H9 (cell line): ENCODE measurements around the gene STARD9. TPM values are rescaled to one million over a fixed set of nuclear protein-coding genes. Genes with fewer than 3 reads are reported as not detected.

ENCODE experiments used
- DNase-seq: peaks from one replicate; pipeline ENCODE4 v3.0.0-alpha.2; 2017
- H2AFZ ChIP-seq: one replicate; pipeline ENCODE4 v1.6.1; 2013; ENCODE audit warnings: mild to moderate bottlenecking, low read length, control low read depth, moderate library complexity
- H2AK5ac ChIP-seq: 2 replicates; pipeline ENCODE4 v1.6.1; 2013; ENCODE audit warnings: low read length, control low read depth, mixed read lengths; ENCODE audit not compliant: insufficient read length
- H2BK120ac ChIP-seq: one replicate; pipeline ENCODE4 v1.6.1; 2013; ENCODE audit warnings: low read depth, mild to moderate bottlenecking, low read length, control low read depth, inconsistent platforms; ENCODE audit not compliant: poor library complexity, severe bottlenecking
- H2BK12ac ChIP-seq: 2 replicates; pipeline ENCODE4 v1.6.1; 2013; ENCODE audit warnings: low read length, control low read depth, mixed read lengths, low read depth; ENCODE audit not compliant: insufficient read length
- H2BK15ac ChIP-seq: 2 replicates; pipeline ENCODE4 v1.6.1; 2013; ENCODE audit warnings: low read depth, low read length, control low read depth
- H2BK20ac ChIP-seq: one replicate; pipeline ENCODE4 v1.6.1; 2013; ENCODE audit warnings: low read depth, mild to moderate bottlenecking, low read length, control low read depth, inconsistent platforms; ENCODE audit not compliant: poor library complexity, severe bottlenecking
- H2BK5ac ChIP-seq: 2 replicates; pipeline ENCODE4 v1.6.1; 2013; ENCODE audit warnings: low read length, control low read depth, mixed read lengths; ENCODE audit not compliant: insufficient read length
- H3K14ac ChIP-seq: 2 replicates; pipeline ENCODE4 v1.6.1; 2013; ENCODE audit warnings: low read length, control low read depth; ENCODE audit not compliant: insufficient read depth
- H3K18ac ChIP-seq: 2 replicates; pipeline ENCODE4 v1.6.1; 2013; ENCODE audit warnings: low read depth, mild to moderate bottlenecking, mixed read lengths, low read length, control low read depth; ENCODE audit not compliant: insufficient read length
- H3K23ac ChIP-seq: 2 replicates; pipeline ENCODE4 v1.6.1; 2013; ENCODE audit warnings: low read length, control low read depth, mixed read lengths, low read depth; ENCODE audit not compliant: insufficient read length
- H3K23me2 ChIP-seq: 2 replicates; pipeline ENCODE4 v1.6.1; 2013; ENCODE audit warnings: low read depth, mild to moderate bottlenecking, mixed read lengths, low read length, control low read depth; ENCODE audit not compliant: insufficient read length, poor library complexity, severe bottlenecking
- H3K27ac ChIP-seq: 2 replicates; pipeline ENCODE4 v1.5.1; 2013; ENCODE audit warnings: low read length, control low read depth, mixed read lengths, low read depth; ENCODE audit not compliant: insufficient read length
- H3K27me3 ChIP-seq: 2 replicates; pipeline ENCODE4 v1.6.1; 2013; ENCODE audit warnings: low read length, control low read depth, inconsistent platforms; ENCODE audit not compliant: insufficient read depth
- H3K4ac ChIP-seq: 2 replicates; pipeline ENCODE4 v1.6.1; 2013; ENCODE audit warnings: low read depth, mild to moderate bottlenecking, control low read depth, inconsistent platforms, low read length, moderate library complexity
- H3K4me1 ChIP-seq: 2 replicates; pipeline ENCODE4 v1.6.1; 2013; ENCODE audit warnings: low read length, control low read depth, inconsistent platforms; ENCODE audit not compliant: insufficient read depth
- H3K4me2 ChIP-seq: 2 replicates; pipeline ENCODE4 v1.6.1; 2013; ENCODE audit warnings: low read length, control low read depth, mixed read lengths; ENCODE audit not compliant: insufficient read length, insufficient read depth
- H3K56ac ChIP-seq: 2 replicates; pipeline ENCODE4 v1.6.1; 2013; ENCODE audit warnings: low read depth, mild to moderate bottlenecking, mixed read lengths, low read length, control low read depth; ENCODE audit not compliant: insufficient read length
- H3K79me1 ChIP-seq: 2 replicates; pipeline ENCODE4 v1.6.1; 2013; ENCODE audit warnings: low read depth, mild to moderate bottlenecking, moderate library complexity, low read length, control low read depth, inconsistent platforms; ENCODE audit not compliant: insufficient read depth, poor library complexity, severe bottlenecking
- H3K79me2 ChIP-seq: 2 replicates; pipeline ENCODE4 v1.6.1; 2013; ENCODE audit warnings: low read length, control low read depth, inconsistent platforms; ENCODE audit not compliant: insufficient read depth
- H3K9ac ChIP-seq: 2 replicates; pipeline ENCODE4 v1.6.1; 2013; ENCODE audit warnings: low read length, control low read depth, mixed read lengths; ENCODE audit not compliant: insufficient read length; ENCODE audit errors: extremely low read depth
- H3K9me3 ChIP-seq: one replicate; pipeline ENCODE4 v1.6.1; 2013; ENCODE audit warnings: low read depth, low read length, inconsistent platforms; ENCODE audit not compliant: control insufficient read depth
- H3T11ph ChIP-seq: one replicate; pipeline ENCODE4 v1.6.1; 2013; ENCODE audit warnings: mild to moderate bottlenecking, low read length, control low read depth, inconsistent platforms
- H4K20me1 ChIP-seq: one replicate; pipeline ENCODE4 v1.6.1; 2013; ENCODE audit not compliant: control insufficient read depth, insufficient read length, insufficient read depth
- H4K5ac ChIP-seq: 2 replicates; pipeline ENCODE4 v1.6.1; 2013; ENCODE audit warnings: low read depth, mild to moderate bottlenecking, mixed read lengths, low read length, control low read depth; ENCODE audit not compliant: insufficient read length
- H4K8ac ChIP-seq: replicated peaks from 2 replicates; pipeline ENCODE4 v1.6.1; 2013; ENCODE audit warnings: low read length, control low read depth, mixed read lengths, low read depth; ENCODE audit not compliant: insufficient read length
- H4K91ac ChIP-seq: 2 replicates; pipeline ENCODE4 v1.6.1; 2013; ENCODE audit warnings: low read depth, mild to moderate bottlenecking, moderate library complexity, mixed read lengths, low read length, control low read depth; ENCODE audit not compliant: insufficient read length
- H3K27ac Mint-ChIP-seq, 3 experiments: 2 replicates in 2 of 3; 3 replicates in 1 of 3; pipeline ENCODE4 v1.8.0; 2020 to 2021; ENCODE audit warnings: mixed read lengths in 3 of 3, mild to moderate bottlenecking in 1 of 3, moderate library complexity in 1 of 3
- H3K27me3 Mint-ChIP-seq: 2 replicates; pipeline ENCODE4 v1.8.0; 2021; ENCODE audit warnings: low read depth, mild to moderate bottlenecking, moderate library complexity, mixed read lengths
- H3K36me3 Mint-ChIP-seq, 3 experiments: 2 replicates in 2 of 3; 3 replicates in 1 of 3; pipeline ENCODE4 v1.8.0; 2020 to 2021; ENCODE audit warnings: low read depth in 3 of 3, mixed read lengths in 3 of 3; ENCODE audit not compliant: insufficient read depth in 1 of 3
- H3K4me1 Mint-ChIP-seq, 2 experiments: 2 replicates each; pipeline ENCODE4 v1.8.0; 2020; ENCODE audit warnings: mixed read lengths in 2 of 2
- H3K4me3 Mint-ChIP-seq, 2 experiments: 2 replicates in 1 of 2; 3 replicates in 1 of 2; pipeline ENCODE4 v1.8.0; 2020 to 2021; ENCODE audit warnings: mild to moderate bottlenecking in 2 of 2, mixed read lengths in 2 of 2, moderate library complexity in 1 of 2
- H3K9me3 Mint-ChIP-seq, 2 experiments: 2 replicates in 1 of 2; 3 replicates in 1 of 2; pipeline ENCODE4 v1.8.0; 2020; ENCODE audit warnings: mild to moderate bottlenecking in 2 of 2, mixed read lengths in 2 of 2, moderate library complexity in 1 of 2
- WGBS: extraction: QIAGEN DNeasy Blood & Tissue Kit; methylation state at CpG from one replicate; pipeline ENCODE4 v1.1.7; 2013; ENCODE audit warnings: missing lambda C conversion rate, low lambda C conversion rate, mixed read lengths; ENCODE audit not compliant: insufficient read length; ENCODE audit errors: extremely low coverage; 5-methylcytosine and 5-hydroxymethylcytosine counted together
- total RNA-seq: library from RNA; stranded (reverse); gene quantifications from 2 replicates; pipeline ENCODE4 v1.2.1, GENCODE V29; 2021
- TF ChIP-seq, protein P1 (sequence below): fragments of 200-600 bp; sonication (generic); conservative IDR thresholded peaks from 3 replicates; pipeline ENCODE4 v1.8.0; 2021; ENCODE audit warnings: antibody characterized with exemption, mild to moderate bottlenecking

The STARD9 gene
- total RNA-seq, 1 experiment from 2014 or later: 6.9 TPM

DNA sequence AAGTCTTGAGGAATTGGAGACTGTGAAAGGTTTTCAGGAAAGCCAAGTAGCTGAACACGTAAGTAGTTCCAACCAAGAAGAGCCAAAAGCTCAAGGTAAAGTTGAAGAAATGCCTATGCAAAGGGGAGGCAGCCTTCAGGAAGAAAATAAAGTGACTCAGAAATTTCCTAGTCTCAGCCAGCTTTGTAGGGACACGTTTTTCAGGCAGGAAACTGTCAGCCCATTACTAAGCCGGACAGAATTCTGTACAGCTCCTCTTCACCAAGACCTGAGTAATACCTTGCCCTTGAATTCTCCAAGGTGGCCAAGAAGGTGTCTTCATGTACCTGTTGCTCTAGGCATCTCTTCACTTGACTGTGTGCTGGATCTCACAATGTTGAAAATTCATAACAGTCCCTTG is 112.9 kb downstream of the STARD9 start:
- Histone ChIP-seq H4K20me1 (no peaks in the 10 kb centered on the region), H4K5ac (no peak overlapping the region), H3K27ac (no peak overlapping the region), H4K8ac (no peak overlapping the region), H3K4me2 (no peak overlapping the region), H3K27me3 (no peaks in the 10 kb centered on the region), H2BK15ac (no peak overlapping the region), H3K23ac (no peak overlapping the region), H3K79me1 (no peaks in the 10 kb centered on the region), H3K23me2 (no peaks in the 10 kb centered on the region), H2AK5ac (no peak overlapping the region), H3K4me1 (no peaks in the 10 kb centered on the region), H2BK5ac (no peak overlapping the region), H2BK20ac (no peak overlapping the region), H3K18ac (no peak overlapping the region), H4K91ac (no peak overlapping the region), H2BK120ac (no peak overlapping the region), H3T11ph (no peak overlapping the region), H2BK12ac (no peak overlapping the region), H2AFZ (no peak overlapping the region), H3K79me2 (no peaks in the 10 kb centered on the region), H3K9me3 (no peaks in the 10 kb centered on the region), H3K56ac (no peak overlapping the region), H3K14ac (no peak overlapping the region), H3K9ac (no peak overlapping the region), H3K4ac (no peak overlapping the region)
- Mint-ChIP-seq H3K9me3 (no peaks in the 10 kb centered on the region), H3K4me3 (no peak overlapping the region), H3K27ac (no peak overlapping the region), H3K36me3 (peaks cover 0 to 13% (median 5%) of the 10 kb centered on the region in 3 experiments; a peak in 5 of 7 replicates), H3K4me1 (no peaks in the 10 kb centered on the region), H3K27me3 (no peaks in the 10 kb centered on the region)
- TF ChIP-seq, protein P1, sequence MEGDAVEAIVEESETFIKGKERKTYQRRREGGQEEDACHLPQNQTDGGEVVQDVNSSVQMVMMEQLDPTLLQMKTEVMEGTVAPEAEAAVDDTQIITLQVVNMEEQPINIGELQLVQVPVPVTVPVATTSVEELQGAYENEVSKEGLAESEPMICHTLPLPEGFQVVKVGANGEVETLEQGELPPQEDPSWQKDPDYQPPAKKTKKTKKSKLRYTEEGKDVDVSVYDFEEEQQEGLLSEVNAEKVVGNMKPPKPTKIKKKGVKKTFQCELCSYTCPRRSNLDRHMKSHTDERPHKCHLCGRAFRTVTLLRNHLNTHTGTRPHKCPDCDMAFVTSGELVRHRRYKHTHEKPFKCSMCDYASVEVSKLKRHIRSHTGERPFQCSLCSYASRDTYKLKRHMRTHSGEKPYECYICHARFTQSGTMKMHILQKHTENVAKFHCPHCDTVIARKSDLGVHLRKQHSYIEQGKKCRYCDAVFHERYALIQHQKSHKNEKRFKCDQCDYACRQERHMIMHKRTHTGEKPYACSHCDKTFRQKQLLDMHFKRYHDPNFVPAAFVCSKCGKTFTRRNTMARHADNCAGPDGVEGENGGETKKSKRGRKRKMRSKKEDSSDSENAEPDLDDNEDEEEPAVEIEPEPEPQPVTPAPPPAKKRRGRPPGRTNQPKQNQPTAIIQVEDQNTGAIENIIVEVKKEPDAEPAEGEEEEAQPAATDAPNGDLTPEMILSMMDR: no peak
- no CpG with 5 or more reads among the region's 3 CpGs for WGBS
- DNase-seq: no peak
